PC-9 (cell line): Measurements from ENCODE around the gene PTPRT. TPM values are rescaled to one million over a fixed set of nuclear protein-coding genes. Genes with fewer than 3 reads are reported as not detected.

Experiments
- BruUV-seq: library from RNA; stranded (reverse); fragments of 400-500 nt; replicated peaks from 2 replicates; lab custom pipeline; 2021; lab: Mats Ljungman, UMichigan
- CTCF ChIA-PET: fragments of 300-600 bp; sonication (Branson Sonifier 250); formaldehyde crosslinking; loops from one replicate; lab custom pipeline; 2022; ENCODE audit warnings: antibody characterized with exemption; lab: Charles Lee
- POLR2A ChIA-PET: fragments of 300-600 bp; sonication (Branson Sonifier 250); formaldehyde crosslinking; loops from one replicate; lab custom pipeline; 2022; ENCODE audit warnings: antibody characterized with exemption; ENCODE audit not compliant: unreplicated experiment; lab: Charles Lee
- DNase-seq, 2 experiments: peaks; one replicate each; pipeline versions ENCODE4 v3.0.0 to v3.0.0-alpha.2; 2015 to 2022; ENCODE audit warnings: mixed read lengths in 1 of 2
- H2AFZ ChIP-seq: fragments of 200-600 bp; sonication (generic); 2 replicates; pipeline ENCODE4 v1.8.1; 2017; ENCODE audit warnings: antibody characterized with exemption
- H3F3A ChIP-seq: fragments of 200-600 bp; sonication (generic); 2 replicates; pipeline ENCODE4 v1.8.1; 2017; ENCODE audit warnings: antibody characterized with exemption, mild to moderate bottlenecking, low read depth; ENCODE audit not compliant: insufficient read depth
- H3K27ac ChIP-seq: fragments of 200-600 bp; sonication (generic); 2 replicates; pipeline ENCODE4 v1.6.1; 2016; ENCODE audit warnings: mixed run types
- H3K27me3 ChIP-seq: fragments of 200-600 bp; sonication (generic); 2 replicates; pipeline ENCODE4 v1.6.1; 2016; ENCODE audit warnings: low read depth, mixed run types; ENCODE audit not compliant: insufficient read depth
- H3K36me3 ChIP-seq: fragments of 200-600 bp; sonication (generic); 2 replicates; pipeline ENCODE4 v1.6.1; 2016; ENCODE audit warnings: low read depth, mixed run types
- H3K4me1 ChIP-seq: fragments of 200-600 bp; sonication (generic); replicated peaks from 2 replicates; pipeline ENCODE4 v1.6.1; 2016; ENCODE audit warnings: mixed run types; ENCODE audit not compliant: insufficient read depth
- H3K4me2 ChIP-seq: fragments of 200-600 bp; sonication (generic); 2 replicates; pipeline ENCODE4 v1.6.1; 2017; ENCODE audit warnings: mixed run types
- H3K4me3 ChIP-seq: fragments of 200-600 bp; sonication (generic); 2 replicates; pipeline ENCODE4 v1.6.1; 2016; ENCODE audit warnings: mixed run types
- H3K79me2 ChIP-seq: fragments of 200-600 bp; sonication (generic); 2 replicates; pipeline ENCODE4 v1.6.1; 2017; ENCODE audit warnings: low read depth, mixed run types
- H3K9me2 ChIP-seq: fragments of 200-600 bp; sonication (generic); 2 replicates; pipeline ENCODE4 v1.8.1; 2017; ENCODE audit warnings: mild to moderate bottlenecking; ENCODE audit not compliant: insufficient read depth
- H3K9me3 ChIP-seq: fragments of 200-600 bp; sonication (generic); 2 replicates; pipeline ENCODE4 v1.8.1; 2016; ENCODE audit warnings: low read depth; ENCODE audit not compliant: insufficient read depth
- H4K20me1 ChIP-seq: fragments of 200-600 bp; sonication (generic); 2 replicates; pipeline ENCODE4 v1.8.1; 2017; ENCODE audit not compliant: insufficient read depth
- CTCF ChIP-seq: fragments of 200-600 bp; sonication (generic); conservative IDR thresholded peaks from 2 replicates; pipeline ENCODE4 v1.6.1; 2017; ENCODE audit warnings: mixed run types, antibody characterized with exemption, mild to moderate bottlenecking, moderate library complexity
- EZH2 ChIP-seq: fragments of 200-600 bp; sonication (generic); IDR thresholded peaks from 2 replicates; pipeline ENCODE4 v1.8.0; 2017; ENCODE audit warnings: antibody characterized with exemption, low read depth
- intact Hi-C: fragments of 100-400 bp; cut with micrococcal nuclease; formaldehyde crosslinking; loops from one replicate; pipeline ENCODE4 v1.10.0; 2022; ENCODE audit not compliant: unreplicated experiment
- total RNA-seq: library from RNA; stranded (reverse); gene quantifications from 2 replicates; pipeline ENCODE4 v1.2.3, GENCODE V29; 2021

Gene PTPRT
- total RNA-seq, 1 experiment from 2014 or later, result not detected

- peaks cover 50% of the 10 kb centered on the region for H3K27me3 ChIP-seq
- TF ChIP-seq EZH2, result no peak
- TF ChIP-seq CTCF, result no peak
- no peak overlapping the region for H3K27ac ChIP-seq
- no peaks in the 10 kb centered on the region for H3F3A ChIP-seq
- no peak overlapping the region for H2AFZ ChIP-seq
- intact Hi-C loops, result no loop called here
- ChIA-PET POLR2A (no interaction called here), CTCF (no interaction called here)
- no peaks in the 10 kb centered on the region for H3K9me2 ChIP-seq
- H3K4me3 ChIP-seq, result no peak overlapping the region
- H3K9me3 ChIP-seq, result no peaks in the 10 kb centered on the region
- no TSS peak for BruUV-seq
- H3K4me2 ChIP-seq, result no peak overlapping the region
- H4K20me1 ChIP-seq, result no peaks in the 10 kb centered on the region
- no peaks in the 10 kb centered on the region for H3K4me1 ChIP-seq
- no peak for DNase-seq
- no peaks in the 10 kb centered on the region for H3K36me3 ChIP-seq
- no peaks in the 10 kb centered on the region for H3K79me2 ChIP-seq
These were observed 11.6 kb downstream of the PTPRT start for GRCh38 chr20:43178080-43178479.

- intact Hi-C loops, result no loop called here
- POLR2A ChIA-PET, result no interaction called here
- peaks cover 51% of the 10 kb centered on the region for H3K27me3 ChIP-seq
- no peaks in the 10 kb centered on the region for H3K79me2 ChIP-seq
- H3K36me3 ChIP-seq, result no peaks in the 10 kb centered on the region
- no peak overlapping the region for H2AFZ ChIP-seq
- H3F3A ChIP-seq, result no peaks in the 10 kb centered on the region
- H3K4me3 ChIP-seq, result no peak overlapping the region
- H4K20me1 ChIP-seq, result no peaks in the 10 kb centered on the region
- TF ChIP-seq CTCF, result no peak
- no peak for TF ChIP-seq EZH2
- no TSS peak for BruUV-seq
- no peak overlapping the region for H3K27ac ChIP-seq
- no peaks in the 10 kb centered on the region for H3K9me2 ChIP-seq
- H3K9me3 ChIP-seq, result no peaks in the 10 kb centered on the region
- no peak overlapping the region for H3K4me2 ChIP-seq
- DNase-seq, result no peak
- H3K4me1 ChIP-seq, result no peaks in the 10 kb centered on the region
- CTCF ChIA-PET, result no interaction called here
These were observed 13.0 kb downstream of the PTPRT start for GRCh38 chr20:43176726-43177125.

- H3K36me3 ChIP-seq, result no peaks in the 10 kb centered on the region
- no peak overlapping the region for H3K4me2 ChIP-seq
- H2AFZ ChIP-seq, result no peak overlapping the region
- H3K27ac ChIP-seq, result no peak overlapping the region
- no peaks in the 10 kb centered on the region for H3F3A ChIP-seq
- TF ChIP-seq EZH2 (no peak), CTCF (no peak)
- no TSS peak for BruUV-seq
- intact Hi-C loops, result no loop called here
- ChIA-PET CTCF (no interaction called here), POLR2A (no interaction called here)
- peaks cover 58% of the 10 kb centered on the region for H3K27me3 ChIP-seq
- no peak for DNase-seq
- H4K20me1 ChIP-seq, result no peaks in the 10 kb centered on the region
- H3K79me2 ChIP-seq, result no peaks in the 10 kb centered on the region
- no peak overlapping the region for H3K4me3 ChIP-seq
- H3K9me3 ChIP-seq, result no peaks in the 10 kb centered on the region
- H3K4me1 ChIP-seq, result no peaks in the 10 kb centered on the region
- no peaks in the 10 kb centered on the region for H3K9me2 ChIP-seq
These were observed 17.8 kb downstream of the PTPRT start for GRCh38 chr20:43171930-43172329.
